SU-DHL-6 (cell line): ENCODE measurements around the gene ERMAP.

ENCODE experiments used
- H2AFZ ChIP-seq: fragments of 200-600 bp; sonication (generic); 2 replicates; pipeline ENCODE4 v1.6.1; 2014; ENCODE audit warnings: low read depth, mild to moderate bottlenecking, moderate library complexity, mixed read lengths, antibody characterized with exemption, low read length; ENCODE audit not compliant: severe bottlenecking
- H3F3A ChIP-seq: fragments of 200-600 bp; shearing (Covaris generic); 2 replicates; pipeline ENCODE4 v1.6.0; 2016; ENCODE audit warnings: antibody characterized with exemption, mild to moderate bottlenecking; ENCODE audit not compliant: insufficient read depth
- H3K27ac ChIP-seq: fragments of 200-600 bp; sonication (generic); 2 replicates; pipeline ENCODE4 v1.5.1; 2016; ENCODE audit warnings: low read depth, mild to moderate bottlenecking, low read length, moderate library complexity, mixed read lengths
- H3K27me3 ChIP-seq: fragments of 200-600 bp; sonication (generic), shearing (Covaris generic); 2 replicates; pipeline ENCODE4 v1.6.0; 2014; ENCODE audit warnings: mild to moderate bottlenecking, low read length
- H3K36me3 ChIP-seq: fragments of 200-600 bp; sonication (generic); 2 replicates; pipeline ENCODE4 v1.6.1; 2014; ENCODE audit warnings: mild to moderate bottlenecking, low read length, mixed read lengths
- H3K4me2 ChIP-seq: fragments of 300-600, 200-600 bp; shearing (Covaris generic), sonication (generic); 2 replicates; pipeline ENCODE4 v1.6.0; 2014; ENCODE audit warnings: low read length, low read depth, mild to moderate bottlenecking; ENCODE audit not compliant: poor library complexity, severe bottlenecking
- H3K4me3 ChIP-seq: fragments of 200-600 bp; sonication (generic); 2 replicates; pipeline ENCODE4 v1.5.1; 2014; ENCODE audit warnings: antibody characterized with exemption, low read length, mild to moderate bottlenecking, mixed read lengths; ENCODE audit not compliant: insufficient read depth, poor library complexity, severe bottlenecking
- H3K79me2 ChIP-seq: fragments of 200-600 bp; sonication (generic); 2 replicates; pipeline ENCODE4 v1.6.1; 2014; ENCODE audit warnings: mild to moderate bottlenecking, low read length, moderate library complexity; ENCODE audit not compliant: insufficient read depth
- H3K9ac ChIP-seq: fragments of 200-600 bp; sonication (generic); 2 replicates; pipeline ENCODE4 v1.7.0; 2014; ENCODE audit warnings: mild to moderate bottlenecking, low read length
- H3K9me2 ChIP-seq: fragments of 200-600 bp; sonication (generic); replicated peaks from 2 replicates; pipeline ENCODE4 v1.6.1; 2014; ENCODE audit warnings: low read length; ENCODE audit not compliant: insufficient read depth
- H3K9me3 ChIP-seq: fragments of 200-600 bp; sonication (generic); 2 replicates; pipeline ENCODE4 v1.6.1; 2014; ENCODE audit warnings: low read length, mixed read lengths; ENCODE audit not compliant: insufficient read depth
- H4K20me1 ChIP-seq: fragments of 200-600 bp; sonication (generic); 2 replicates; pipeline ENCODE4 v1.6.1; 2014; ENCODE audit warnings: low read depth, mild to moderate bottlenecking, antibody characterized with exemption, low read length, moderate library complexity, mixed read lengths
- EZH2phosphoT487 ChIP-seq: fragments of 200-600 bp; sonication (generic), shearing (Covaris generic); conservative IDR thresholded peaks from 2 replicates; pipeline ENCODE4 v1.6.1; 2018; ENCODE audit warnings: mild to moderate bottlenecking, antibody characterized with exemption, low read length, moderate library complexity, mixed read lengths
- TF ChIP-seq, protein P1 (sequence below): fragments of 200-600 bp; sonication (generic); IDR thresholded peaks from one replicate; pipeline ENCODE4 v1.5.1; 2017; ENCODE audit warnings: antibody characterized with exemption, mild to moderate bottlenecking, low read length, moderate library complexity; ENCODE audit not compliant: insufficient read depth, poor library complexity, severe bottlenecking

The ERMAP gene

DNA sequence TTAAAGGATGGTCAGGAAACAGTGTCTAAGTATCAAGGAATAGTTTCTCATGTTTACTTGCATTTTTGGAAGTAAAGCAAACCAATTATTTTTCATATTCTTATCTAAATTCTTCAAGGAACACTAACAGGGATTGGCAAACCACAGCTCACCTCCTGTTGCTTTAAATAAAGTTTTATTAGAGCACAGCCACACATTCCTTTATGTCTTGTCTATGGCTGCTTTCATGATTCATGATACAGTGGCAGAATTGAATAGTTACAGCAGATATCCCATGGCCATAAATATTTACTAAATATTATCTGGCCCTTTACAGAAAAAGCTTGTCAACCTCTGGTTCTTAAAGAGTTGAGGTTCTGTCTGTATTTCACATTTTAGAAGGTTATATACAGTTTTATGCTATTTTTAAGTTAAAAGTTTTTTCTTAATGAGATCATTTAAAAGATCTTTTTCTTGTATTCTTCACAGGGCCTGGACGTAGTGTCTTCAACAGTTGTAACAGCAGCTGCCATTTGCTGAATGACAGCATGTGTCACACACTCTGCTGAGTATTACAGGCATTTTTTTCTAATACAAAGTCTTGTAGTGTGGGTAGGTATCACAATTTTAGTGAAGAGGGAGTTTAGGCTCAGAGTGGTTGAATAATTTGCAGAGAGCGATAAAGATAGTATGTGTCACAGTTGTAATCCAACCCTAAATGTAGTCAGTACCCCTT is 32.1 kb downstream of the ERMAP start:
- Histone ChIP-seq H3K9me2 (no peaks in the 10 kb centered on the region), H3K4me2 (peak overlapping the region; percentile 75), H3K36me3 (no peaks in the 10 kb centered on the region; the same call in 1 of the 2 replicates), H3K4me3 (no peak overlapping the region), H3K27ac (no peak overlapping the region), H3K9ac (no peak overlapping the region), H2AFZ (no peak overlapping the region), H3K9me3 (no peaks in the 10 kb centered on the region), H3F3A (no peaks in the 10 kb centered on the region), H3K79me2 (peaks cover 20% of the 10 kb centered on the region), H4K20me1 (no peaks in the 10 kb centered on the region), H3K27me3 (no peaks in the 10 kb centered on the region)
- TF ChIP-seq, protein P1, sequence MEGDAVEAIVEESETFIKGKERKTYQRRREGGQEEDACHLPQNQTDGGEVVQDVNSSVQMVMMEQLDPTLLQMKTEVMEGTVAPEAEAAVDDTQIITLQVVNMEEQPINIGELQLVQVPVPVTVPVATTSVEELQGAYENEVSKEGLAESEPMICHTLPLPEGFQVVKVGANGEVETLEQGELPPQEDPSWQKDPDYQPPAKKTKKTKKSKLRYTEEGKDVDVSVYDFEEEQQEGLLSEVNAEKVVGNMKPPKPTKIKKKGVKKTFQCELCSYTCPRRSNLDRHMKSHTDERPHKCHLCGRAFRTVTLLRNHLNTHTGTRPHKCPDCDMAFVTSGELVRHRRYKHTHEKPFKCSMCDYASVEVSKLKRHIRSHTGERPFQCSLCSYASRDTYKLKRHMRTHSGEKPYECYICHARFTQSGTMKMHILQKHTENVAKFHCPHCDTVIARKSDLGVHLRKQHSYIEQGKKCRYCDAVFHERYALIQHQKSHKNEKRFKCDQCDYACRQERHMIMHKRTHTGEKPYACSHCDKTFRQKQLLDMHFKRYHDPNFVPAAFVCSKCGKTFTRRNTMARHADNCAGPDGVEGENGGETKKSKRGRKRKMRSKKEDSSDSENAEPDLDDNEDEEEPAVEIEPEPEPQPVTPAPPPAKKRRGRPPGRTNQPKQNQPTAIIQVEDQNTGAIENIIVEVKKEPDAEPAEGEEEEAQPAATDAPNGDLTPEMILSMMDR = no peak
- TF ChIP-seq EZH2phosphoT487 = no peak

DNA sequence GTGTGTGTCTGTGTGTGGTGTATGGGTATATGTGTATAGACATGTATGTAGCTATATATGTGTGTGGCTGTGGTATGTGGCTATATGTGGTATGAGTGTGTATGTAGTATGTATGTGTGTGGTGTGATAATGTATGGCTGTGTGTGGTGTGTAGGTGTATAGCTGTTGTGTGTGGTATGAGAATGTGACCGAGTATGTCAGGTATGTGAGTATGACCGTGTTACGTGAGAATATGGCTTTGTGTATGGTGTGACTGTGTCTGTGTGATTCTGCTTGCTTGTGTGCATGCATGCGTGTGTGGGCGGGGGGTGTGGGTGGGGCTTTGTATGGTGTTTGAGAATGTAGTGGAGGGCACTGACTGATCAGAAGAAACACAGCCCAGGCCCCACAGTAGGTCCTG is 33.0 kb downstream of the ERMAP start:
- no peaks in the 10 kb centered on the region; the same call in 1 of the 2 replicates for H3K36me3 ChIP-seq
- H3F3A ChIP-seq = no peaks in the 10 kb centered on the region
- H3K4me3 ChIP-seq = no peak overlapping the region
- no peaks in the 10 kb centered on the region for H3K9me3 ChIP-seq
- H3K79me2 ChIP-seq = peaks cover 20% of the 10 kb centered on the region
- no peak overlapping the region for H3K27ac ChIP-seq
- no peak overlapping the region for H2AFZ ChIP-seq
- no peak overlapping the region for H3K4me2 ChIP-seq
- no peak overlapping the region for H3K9ac ChIP-seq
- no peaks in the 10 kb centered on the region for H3K9me2 ChIP-seq
- TF ChIP-seq, protein P1 = no peak
- no peak for TF ChIP-seq EZH2phosphoT487
- H3K27me3 ChIP-seq = no peaks in the 10 kb centered on the region
- H4K20me1 ChIP-seq = no peaks in the 10 kb centered on the region

DNA sequence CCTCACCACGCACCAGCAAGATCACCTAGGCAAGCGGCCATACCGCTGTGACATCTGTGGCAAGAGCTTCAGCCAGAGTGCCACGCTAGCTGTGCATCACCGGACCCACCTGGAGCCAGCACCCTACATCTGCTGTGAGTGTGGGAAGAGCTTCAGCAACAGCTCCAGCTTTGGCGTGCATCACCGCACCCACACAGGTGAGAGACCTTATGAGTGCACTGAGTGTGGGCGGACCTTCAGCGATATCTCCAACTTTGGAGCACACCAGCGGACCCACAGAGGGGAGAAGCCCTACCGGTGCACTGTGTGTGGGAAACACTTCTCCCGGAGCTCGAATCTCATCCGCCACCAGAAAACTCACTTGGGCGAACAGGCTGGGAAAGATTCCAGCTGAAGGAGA is 34.5 kb downstream of the ERMAP start:
- Histone ChIP-seq H3K27ac (no peak overlapping the region), H2AFZ (no peak overlapping the region), H3K4me3 (no peak overlapping the region), H3K27me3 (no peaks in the 10 kb centered on the region), H4K20me1 (no peaks in the 10 kb centered on the region), H3K9me2 (no peaks in the 10 kb centered on the region), H3F3A (no peaks in the 10 kb centered on the region), H3K4me2 (no peak overlapping the region), H3K9ac (no peak overlapping the region), H3K36me3 (no peaks in the 10 kb centered on the region; the same call in 1 of the 2 replicates), H3K79me2 (peaks cover 20% of the 10 kb centered on the region), H3K9me3 (no peaks in the 10 kb centered on the region)
- TF ChIP-seq, protein P1 = no peak
- TF ChIP-seq EZH2phosphoT487 = no peak
